GM21529 (cell line): ENCODE measurements around the gene APBA1.

Experiments used
- ATAC-seq: cut with Tn5 transposase; IDR thresholded peaks from one replicate; pipeline ENCODE4 v1.9.1; 2021; ENCODE audit not compliant: unreplicated experiment

Gene APBA1

DNA sequence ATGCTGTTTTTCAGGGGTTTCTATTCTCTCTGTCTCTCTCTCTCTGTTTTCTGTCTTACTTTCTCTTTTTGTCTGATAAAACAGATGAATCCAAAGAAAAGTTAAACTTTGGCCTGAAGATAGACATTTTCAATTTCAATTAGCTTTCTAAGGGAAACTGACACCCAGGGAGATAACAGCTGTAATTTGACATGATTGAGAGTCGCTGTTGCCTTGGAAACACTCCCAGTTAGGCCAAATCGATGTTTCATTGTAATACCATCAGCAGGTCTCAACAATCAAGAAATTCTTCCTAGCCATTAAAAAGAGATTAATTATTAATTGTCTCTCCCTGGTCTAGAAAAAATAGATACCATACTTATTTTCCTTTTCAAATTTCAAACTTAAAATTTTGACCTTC is 294.2 kb downstream of the APBA1 start:
- ATAC-seq, result no peak
